Measurements from ENCODE around the gene SH3BP5L. TPM values are rescaled to one million over a fixed set of nuclear protein-coding genes. Genes with fewer than 3 reads are reported as not detected.
"Not testable (repeated sequence)": the region's sequence is repeated elsewhere in the genome, so short reads cannot be mapped to it uniquely, and the experiment has no call there.

SH3BP5L gene
- total RNA-seq, 3 donors from 2014 or later, result 14.9 to 16.4 (median 16.1) TPM

DNA sequence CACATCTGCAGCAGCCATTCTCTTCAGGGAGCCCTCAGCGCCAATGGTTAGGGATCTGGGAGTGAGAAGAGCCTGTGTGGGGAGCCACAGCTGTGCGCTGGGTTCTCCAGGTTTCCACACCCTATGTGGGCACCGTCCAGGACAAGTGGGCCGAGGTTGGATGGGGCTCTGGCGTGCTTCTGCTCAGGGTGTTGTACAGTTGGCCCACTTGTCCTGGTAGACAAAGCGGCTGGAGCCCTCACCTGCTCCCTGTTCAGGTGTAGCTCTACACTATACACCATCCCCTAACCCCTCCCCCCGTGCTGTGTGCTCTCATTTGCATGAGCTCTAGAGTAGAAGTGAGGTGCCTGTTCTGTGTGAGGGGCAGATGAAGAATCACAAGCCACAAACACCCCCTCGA is 12.2 kb downstream of the SH3BP5L start:
- Mint-ChIP-seq H3K9me3 (no peaks in the 10 kb centered on the region), H3K36me3 (ENCODE audit: insufficient read depth) (peaks cover 36% of the 10 kb centered on the region)

DNA sequence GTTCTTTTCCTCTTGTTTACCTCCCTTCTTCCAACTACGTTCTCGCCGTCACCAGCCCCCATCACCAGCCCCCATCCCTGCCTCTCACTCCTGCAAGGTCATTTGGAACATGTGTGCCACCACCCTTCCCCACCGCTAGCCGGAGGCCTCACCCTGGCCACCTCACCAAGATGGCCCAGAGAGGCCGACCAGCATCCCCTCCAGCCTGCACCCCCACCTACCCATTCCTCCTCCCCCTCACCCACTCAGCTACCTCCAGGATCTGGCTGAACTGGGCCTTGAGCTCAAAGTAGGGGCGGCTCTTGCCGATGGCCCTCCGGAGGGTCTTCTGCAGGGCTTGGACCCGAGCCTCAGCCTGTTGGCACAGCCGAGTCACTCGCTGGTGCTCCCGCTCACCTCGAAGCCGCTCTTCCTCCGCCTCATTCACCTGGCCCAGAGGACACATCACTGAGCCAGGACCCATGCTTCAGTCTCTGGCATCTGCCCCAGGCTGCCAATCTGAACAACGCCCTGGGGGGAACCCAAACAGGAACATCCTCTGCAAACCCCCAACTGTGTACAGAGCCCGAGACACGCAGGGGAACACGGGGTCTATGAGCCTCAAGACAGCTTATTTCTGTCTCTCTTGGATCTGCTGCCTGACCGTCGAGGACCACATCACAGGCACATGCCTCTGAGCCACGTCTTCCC is 12.8 kb downstream of the SH3BP5L start:
- H3K9me3 Mint-ChIP-seq, result no peaks in the 10 kb centered on the region
- H3K27me3 Mint-ChIP-seq (ENCODE audit: low read depth), result no peaks in the 10 kb centered on the region
- DNase-seq, result no peak
- peaks cover 36% of the 10 kb centered on the region for H3K36me3 Mint-ChIP-seq (ENCODE audit: insufficient read depth)
- H3K4me3 Mint-ChIP-seq, result peak overlapping the region; percentile 10
- no peak for ATAC-seq
- H3K4me1 Mint-ChIP-seq (ENCODE audit: low read depth), result peaks cover 27% of the 10 kb centered on the region

More for the DNA sequence above, 12.2 kb downstream of the SH3BP5L start:
- Mint-ChIP-seq H3K27me3 (ENCODE audit: low read depth) (no peaks in the 10 kb centered on the region), H3K4me3 (no peak overlapping the region), H3K4me1 (ENCODE audit: low read depth) (peaks cover 33% of the 10 kb centered on the region)
- DNase-seq, result no peak
- no peak for ATAC-seq

DNA sequence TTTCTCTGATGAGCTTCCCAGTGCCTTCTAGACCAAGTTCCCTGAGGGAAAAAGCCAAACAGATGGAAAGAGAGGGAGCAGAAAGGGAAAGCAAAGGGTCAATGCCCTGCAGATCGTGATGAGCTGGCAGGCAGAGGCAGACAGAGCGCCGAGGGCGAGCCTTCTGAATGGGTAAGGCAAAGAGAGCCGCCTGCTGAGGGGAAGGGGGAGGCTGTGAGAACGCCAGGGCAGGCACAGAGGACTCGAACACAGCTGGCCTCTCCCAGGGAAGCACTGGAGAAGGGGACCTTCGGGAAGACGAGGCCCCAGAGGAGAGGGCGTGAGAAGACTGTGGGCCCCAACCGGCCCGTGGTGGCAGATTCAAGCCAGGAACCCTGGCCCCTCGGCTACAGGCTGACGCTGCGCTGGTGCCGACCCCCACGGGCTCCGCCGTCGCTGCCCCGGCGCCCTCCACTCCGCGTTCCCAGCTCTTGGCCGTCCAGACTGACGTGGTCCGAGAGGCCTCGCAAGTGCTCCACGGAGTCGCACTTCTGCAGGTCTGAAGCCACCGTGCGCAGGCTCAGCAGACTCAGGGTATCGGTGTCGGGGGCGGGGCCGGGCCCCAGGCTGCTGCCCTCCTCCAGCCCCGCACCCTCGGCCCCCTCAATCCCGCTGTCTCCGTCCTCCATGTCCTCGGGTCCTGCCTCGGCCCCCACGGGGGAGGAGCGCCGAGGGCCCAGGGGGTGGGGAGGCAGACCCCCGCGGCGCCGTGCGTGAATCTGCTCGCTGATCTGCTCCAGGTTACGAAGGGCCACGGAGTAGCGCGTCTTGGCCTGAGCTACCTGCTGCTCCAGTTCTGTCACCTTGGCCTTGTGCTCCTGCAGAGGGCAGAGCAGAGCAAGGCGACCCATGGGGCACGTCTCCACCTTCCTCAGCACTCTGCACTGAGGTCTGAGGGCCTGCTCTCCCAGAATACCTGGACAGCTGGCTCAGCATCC is 13.9 kb downstream of the SH3BP5L start:
- Mint-ChIP-seq H3K36me3 (ENCODE audit: insufficient read depth) (peaks cover 36% of the 10 kb centered on the region), H3K4me3 (no peak overlapping the region), H3K4me1 (ENCODE audit: low read depth) (peaks cover 19% of the 10 kb centered on the region), H3K27me3 (ENCODE audit: low read depth) (no peaks in the 10 kb centered on the region), H3K9me3 (no peaks in the 10 kb centered on the region)
- ATAC-seq, result no peak
- no peak for DNase-seq

DNA sequence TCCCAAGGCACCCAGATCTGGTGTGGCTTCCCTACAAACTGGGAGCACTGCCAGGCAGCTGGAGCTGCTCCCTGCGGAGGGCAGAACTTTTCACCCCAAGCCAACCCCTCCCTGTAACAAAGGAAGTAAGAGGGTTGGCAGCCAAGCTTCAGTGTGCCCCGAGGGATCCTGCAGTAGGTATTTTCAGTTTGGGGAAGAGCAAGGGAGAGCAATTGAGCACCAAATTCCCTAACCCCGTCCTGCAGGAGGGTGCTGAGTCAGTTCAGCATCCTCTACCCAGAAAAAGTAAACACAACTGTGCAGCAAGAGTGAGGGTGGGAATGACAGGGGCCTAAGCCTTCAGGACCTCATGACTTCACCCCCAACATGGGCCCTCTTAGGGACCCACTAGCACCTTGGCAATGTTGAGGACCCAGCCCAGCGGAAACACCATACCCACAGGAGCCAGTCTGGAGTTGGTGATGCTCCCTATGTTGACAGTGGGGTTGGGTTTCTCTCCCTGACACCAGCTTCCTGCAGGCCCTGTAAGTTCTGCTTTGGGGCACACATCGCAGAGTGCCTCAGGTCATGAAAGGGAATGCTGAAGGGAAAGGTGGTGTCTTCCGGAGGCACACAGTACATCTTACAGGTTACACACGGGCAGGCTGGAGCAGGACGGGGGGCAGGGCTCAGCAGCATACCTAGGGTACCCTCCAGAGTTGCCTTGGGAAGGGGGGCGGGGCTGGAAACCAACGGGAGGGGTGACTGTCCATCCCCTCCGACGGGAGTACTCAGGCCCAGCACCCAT is 14.8 kb downstream of the SH3BP5L start:
- H3K4me3 Mint-ChIP-seq, result no peak overlapping the region
- H3K36me3 Mint-ChIP-seq (ENCODE audit: insufficient read depth), result peaks cover 34% of the 10 kb centered on the region
- H3K4me1 Mint-ChIP-seq (ENCODE audit: low read depth), result peaks cover 10% of the 10 kb centered on the region
- ATAC-seq, result no peak
- DNase-seq, result no peak
- no peaks in the 10 kb centered on the region for H3K27me3 Mint-ChIP-seq (ENCODE audit: low read depth)
- H3K9me3 Mint-ChIP-seq, result no peaks in the 10 kb centered on the region

DNA sequence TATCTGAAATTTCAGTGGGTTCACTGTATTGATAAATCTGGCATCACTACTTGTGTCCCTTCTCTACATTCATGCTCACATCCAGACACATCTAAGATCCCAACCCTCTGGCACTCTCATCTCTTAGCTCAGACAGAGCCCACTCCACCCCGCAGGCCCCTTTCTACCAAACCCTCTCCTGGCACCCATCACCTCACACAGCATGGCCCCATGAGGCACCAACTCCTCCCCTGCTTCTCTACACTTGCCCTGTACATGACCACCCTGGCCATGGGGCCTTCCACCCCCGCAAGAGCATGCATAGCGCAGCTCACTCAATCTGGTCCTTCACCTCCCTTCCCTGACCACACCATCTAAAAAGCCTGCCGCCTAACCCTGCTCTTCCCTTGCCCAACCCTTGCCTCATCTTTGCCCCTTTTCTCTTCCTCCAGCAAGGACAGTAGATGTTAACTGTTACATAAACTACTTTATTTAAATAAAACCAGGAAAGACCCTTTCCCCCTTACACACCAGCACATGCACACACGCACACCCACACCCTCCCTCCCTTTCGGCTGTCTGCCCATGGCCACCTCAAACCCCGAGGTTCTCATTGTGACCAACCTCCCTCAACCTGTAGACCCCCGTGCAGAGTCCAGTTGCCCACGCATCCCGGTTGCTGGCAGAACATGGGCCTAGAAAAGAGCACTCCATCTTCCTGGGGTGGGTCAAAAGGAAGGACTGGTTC is 15.6 kb downstream of the SH3BP5L start:
- ATAC-seq (no peak), DNase-seq (no peak)
- Mint-ChIP-seq H3K4me1 (ENCODE audit: low read depth) (peaks cover 7% of the 10 kb centered on the region), H3K9me3 (no peaks in the 10 kb centered on the region), H3K27me3 (ENCODE audit: low read depth) (no peaks in the 10 kb centered on the region), H3K36me3 (ENCODE audit: insufficient read depth) (peaks cover 29% of the 10 kb centered on the region), H3K4me3 (no peak overlapping the region)

DNA sequence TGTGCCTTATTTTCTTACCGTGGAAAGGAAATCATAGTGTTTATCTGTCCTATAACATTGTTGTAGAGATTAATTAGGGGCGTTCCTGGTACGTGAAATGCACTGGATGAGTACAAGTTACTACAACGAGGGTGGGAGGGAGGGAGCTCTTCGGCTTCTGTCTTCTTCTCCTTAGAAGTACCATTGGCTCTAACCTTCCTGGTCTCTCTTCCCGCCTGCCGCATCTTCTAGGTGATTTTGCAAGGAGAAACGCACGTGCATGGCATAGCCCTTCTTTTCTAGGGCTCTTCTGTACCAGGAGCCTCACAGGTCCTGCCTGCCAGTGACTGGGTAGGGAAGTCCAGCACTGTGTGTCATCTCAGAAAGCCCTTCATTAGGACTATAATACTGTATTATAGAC is 16.8 kb downstream of the SH3BP5L start:
- H3K36me3 Mint-ChIP-seq (ENCODE audit: insufficient read depth), result peaks cover 19% of the 10 kb centered on the region
- no peaks in the 10 kb centered on the region for H3K9me3 Mint-ChIP-seq
- ATAC-seq (no peak), DNase-seq (no peak)
- peaks cover 13% of the 10 kb centered on the region for H3K4me1 Mint-ChIP-seq (ENCODE audit: low read depth)
- H3K27me3 Mint-ChIP-seq (ENCODE audit: low read depth), result peaks cover under 1% of the 10 kb centered on the region
- H3K4me3 Mint-ChIP-seq, result no peak overlapping the region

DNA sequence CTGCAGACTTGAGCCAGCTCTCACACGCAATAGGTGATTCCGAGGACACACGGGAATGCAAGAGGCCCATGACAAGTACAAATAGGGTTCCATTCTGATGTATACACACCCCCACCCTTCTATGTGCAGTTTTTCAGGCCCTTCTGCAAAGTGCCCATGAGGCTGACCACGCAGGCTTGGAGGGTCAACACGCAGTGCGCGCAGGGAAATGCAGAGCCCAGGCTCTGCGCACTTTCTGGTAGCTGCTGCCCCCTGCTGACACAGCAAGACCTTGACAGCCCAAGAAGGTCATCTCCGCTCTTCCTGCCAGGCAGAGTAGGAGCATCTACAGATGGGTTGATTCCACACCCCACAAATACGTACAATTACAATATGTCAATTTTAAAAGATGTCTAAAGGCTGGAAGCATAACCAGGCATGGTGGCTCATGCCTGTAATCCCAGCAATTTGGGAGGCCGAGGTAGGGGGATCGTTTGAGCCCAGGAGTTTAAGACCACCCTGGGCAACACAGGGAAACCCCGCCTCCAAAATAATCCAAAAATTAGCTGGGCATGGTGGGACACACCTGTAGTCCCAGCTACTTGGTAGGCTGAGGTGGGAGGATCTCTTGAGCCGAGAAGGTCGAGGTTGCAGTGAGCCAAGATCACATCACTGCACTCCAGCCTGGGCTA is 18.5 kb downstream of the SH3BP5L start:
- peaks cover 6% of the 10 kb centered on the region for H3K27me3 Mint-ChIP-seq (ENCODE audit: low read depth)
- peak; percentile 32 for DNase-seq
- H3K4me1 Mint-ChIP-seq (ENCODE audit: low read depth), result peaks cover 13% of the 10 kb centered on the region
- H3K36me3 Mint-ChIP-seq (ENCODE audit: insufficient read depth), result peaks cover 5% of the 10 kb centered on the region
- ATAC-seq, result peak; percentile 79 to 85
- no peaks in the 10 kb centered on the region for H3K9me3 Mint-ChIP-seq
- no peak overlapping the region for H3K4me3 Mint-ChIP-seq

DNA sequence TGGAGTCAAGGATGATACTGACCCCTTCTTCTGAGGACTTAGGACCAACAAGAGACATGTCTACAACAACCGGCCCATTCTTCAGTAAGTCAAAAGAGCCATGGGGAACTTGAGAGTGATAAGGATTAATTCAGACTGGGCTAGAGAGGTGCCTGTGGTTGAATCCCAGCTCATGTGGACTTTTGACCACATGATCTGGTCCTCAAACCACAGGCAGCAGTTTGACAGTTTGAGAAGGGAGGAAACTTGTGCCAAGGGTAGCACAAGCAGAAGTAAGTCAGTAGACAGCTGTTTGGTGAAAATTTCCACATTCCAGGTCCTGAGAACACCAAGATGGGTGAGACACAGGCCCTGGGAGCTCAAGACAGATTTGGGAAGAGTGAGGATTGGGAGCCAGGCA is 19.8 kb downstream of the SH3BP5L start:
- Mint-ChIP-seq H3K36me3 (ENCODE audit: insufficient read depth) (no peaks in the 10 kb centered on the region), H3K4me3 (no peak overlapping the region), H3K9me3 (no peaks in the 10 kb centered on the region), H3K27me3 (ENCODE audit: low read depth) (peaks cover 11% of the 10 kb centered on the region), H3K4me1 (ENCODE audit: low read depth) (peaks cover 11% of the 10 kb centered on the region)
- ATAC-seq, result no peak
- DNase-seq, result no peak

DNA sequence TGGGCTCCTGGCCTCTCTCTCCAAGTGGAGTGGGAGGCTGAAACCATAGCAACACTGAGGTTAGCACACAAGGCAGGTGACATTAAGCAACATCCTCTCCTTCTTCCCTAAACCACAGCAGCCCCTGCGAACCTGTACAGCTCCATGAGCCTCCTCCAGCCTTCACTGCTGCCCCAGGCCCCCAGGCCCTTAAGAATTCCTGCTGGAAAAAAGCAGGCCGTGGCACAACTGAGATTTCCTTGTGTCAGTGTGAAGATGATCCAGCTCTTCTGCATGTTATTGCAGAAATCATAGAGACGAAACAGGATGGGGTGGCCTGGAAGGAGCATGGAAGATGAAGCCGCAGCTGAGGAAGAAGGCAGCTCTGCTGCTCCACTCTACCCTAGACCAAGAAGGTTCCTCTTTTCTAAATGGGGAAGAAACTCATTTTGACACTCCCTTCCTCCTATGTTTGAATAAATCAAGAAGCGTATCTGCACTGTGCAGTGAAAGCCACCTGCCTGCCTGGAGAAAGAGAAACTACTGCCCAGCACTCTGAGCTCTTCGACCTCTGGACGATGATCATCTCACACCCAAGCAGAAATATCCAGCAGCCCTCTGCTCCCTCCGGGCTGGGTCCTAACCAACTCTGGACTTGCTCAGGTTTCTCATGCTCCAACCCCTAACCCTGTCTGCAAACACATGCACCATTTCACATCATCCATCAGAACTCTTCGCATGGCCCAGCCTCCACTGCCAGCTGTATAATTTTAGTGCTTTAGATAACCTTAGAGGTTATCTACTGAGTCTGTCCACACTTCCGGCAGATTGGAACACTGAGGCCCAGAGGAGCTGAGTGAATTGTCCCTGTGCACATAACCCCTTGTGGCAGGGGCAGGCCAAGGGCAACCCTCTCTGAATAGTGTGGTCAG is 20.7 kb downstream of the SH3BP5L start:
- ATAC-seq, result no peak

DNA sequence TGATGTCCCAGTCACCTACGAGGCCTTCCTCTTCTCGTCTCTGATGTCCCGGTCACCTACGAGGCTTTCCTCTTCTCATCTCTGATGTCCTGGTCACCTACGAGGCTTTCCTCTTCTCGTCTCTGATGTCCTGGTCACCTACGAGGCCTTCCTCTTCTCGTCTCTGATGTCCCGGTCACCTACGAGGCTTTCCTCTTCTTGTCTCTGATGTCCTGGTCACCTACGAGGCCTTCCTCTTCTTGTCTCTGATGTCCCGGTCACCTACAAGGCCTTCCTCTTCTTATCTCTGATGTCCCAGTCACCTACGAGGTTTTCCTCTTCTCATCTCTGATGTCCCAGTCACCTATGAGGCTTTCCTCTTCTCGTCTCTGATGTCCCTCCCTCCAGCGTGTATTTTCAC is 22.2 kb downstream of the SH3BP5L start:
- ATAC-seq; H3K36me3 Mint-ChIP-seq (ENCODE audit: insufficient read depth); H3K9me3 Mint-ChIP-seq; H3K4me3 Mint-ChIP-seq; DNase-seq: not testable (repeated sequence)
- peaks cover 12% of the 10 kb centered on the region for H3K27me3 Mint-ChIP-seq (ENCODE audit: low read depth)
- peaks cover 11% of the 10 kb centered on the region for H3K4me1 Mint-ChIP-seq (ENCODE audit: low read depth)

More for the DNA sequence above, 20.7 kb downstream of the SH3BP5L start:
- Mint-ChIP-seq H3K27me3 (ENCODE audit: low read depth) (peaks cover 11% of the 10 kb centered on the region), H3K9me3 (no peaks in the 10 kb centered on the region), H3K36me3 (ENCODE audit: insufficient read depth) (no peaks in the 10 kb centered on the region), H3K4me3 (no peak overlapping the region), H3K4me1 (ENCODE audit: low read depth) (peaks cover 11% of the 10 kb centered on the region)
- DNase-seq, result no peak

DNA sequence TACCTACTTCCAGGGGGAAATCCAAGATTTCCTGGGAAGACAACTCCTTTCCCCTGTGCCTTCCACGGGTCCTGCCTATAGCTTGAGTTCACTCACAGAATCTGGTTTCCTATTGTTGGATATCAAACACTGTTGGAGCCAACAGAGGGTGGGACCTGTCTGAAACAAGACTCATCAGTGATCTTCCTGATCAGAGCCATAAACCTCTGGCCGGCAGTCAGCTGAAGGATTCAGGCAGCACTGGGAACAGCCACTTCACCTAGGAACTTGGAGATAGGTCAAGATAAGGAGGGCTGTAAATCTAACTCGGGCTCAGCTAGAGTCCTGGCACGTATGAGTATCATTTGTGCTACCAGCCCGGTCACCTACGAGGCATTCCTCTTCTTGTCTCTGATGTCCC is 23.3 kb downstream of the SH3BP5L start:
- ATAC-seq (no peak), DNase-seq (no peak)
- Mint-ChIP-seq H3K4me3 (no peak overlapping the region), H3K36me3 (ENCODE audit: insufficient read depth) (no peaks in the 10 kb centered on the region), H3K9me3 (no peaks in the 10 kb centered on the region), H3K4me1 (ENCODE audit: low read depth) (peaks cover 11% of the 10 kb centered on the region), H3K27me3 (ENCODE audit: low read depth) (peaks cover 12% of the 10 kb centered on the region)

DNA sequence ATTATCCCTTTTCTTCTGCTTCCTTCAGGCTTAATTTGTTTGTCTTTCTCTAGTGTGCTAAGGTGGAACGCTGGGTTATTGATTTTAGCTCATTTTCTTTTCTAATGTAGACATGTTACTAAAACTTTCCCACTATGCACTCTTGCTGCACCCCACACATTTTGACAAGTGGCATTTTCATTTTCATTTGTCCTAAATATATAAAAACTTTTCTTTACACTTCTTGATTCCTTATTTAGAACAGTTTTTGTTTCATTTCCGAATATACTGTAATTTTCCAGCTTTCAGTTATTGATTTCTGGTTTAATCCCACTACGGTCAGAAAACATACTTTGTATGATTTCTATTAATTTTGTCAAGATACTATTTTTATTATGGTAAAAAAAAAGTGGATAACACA is 25.3 kb downstream of the SH3BP5L start:
- H3K4me3 Mint-ChIP-seq, result no peak overlapping the region
- H3K9me3 Mint-ChIP-seq, result peaks cover 5% of the 10 kb centered on the region
- peaks cover 8% of the 10 kb centered on the region for H3K4me1 Mint-ChIP-seq (ENCODE audit: low read depth)
- H3K27me3 Mint-ChIP-seq (ENCODE audit: low read depth), result peaks cover 12% of the 10 kb centered on the region
- no peaks in the 10 kb centered on the region for H3K36me3 Mint-ChIP-seq (ENCODE audit: insufficient read depth)
- no peak for DNase-seq
- ATAC-seq, result no peak
